Retinal pigment epithelial cell (primary cell): ENCODE data around the gene GABRE.
"Not testable (repeated sequence)": the region's sequence is repeated elsewhere in the genome, so short reads cannot be mapped to it uniquely, and the experiment has no call there.

ENCODE experiments used
- DNase-seq: peaks from one replicate; pipeline ENCODE4 v3.0.0-alpha.2; 2010; ENCODE audit warnings: low read depth
- H3K4me3 ChIP-seq: 2 replicates; pipeline ENCODE4 v1.5.1; 2011; ENCODE audit warnings: mild to moderate bottlenecking, low read length, control low read depth, moderate library complexity
- TF ChIP-seq, protein P1 (sequence below): conservative IDR thresholded peaks from 2 replicates; pipeline ENCODE4 v1.5.1; 2011; ENCODE audit warnings: low read depth, low read length, control low read depth, inconsistent platforms

Gene GABRE

DNA sequence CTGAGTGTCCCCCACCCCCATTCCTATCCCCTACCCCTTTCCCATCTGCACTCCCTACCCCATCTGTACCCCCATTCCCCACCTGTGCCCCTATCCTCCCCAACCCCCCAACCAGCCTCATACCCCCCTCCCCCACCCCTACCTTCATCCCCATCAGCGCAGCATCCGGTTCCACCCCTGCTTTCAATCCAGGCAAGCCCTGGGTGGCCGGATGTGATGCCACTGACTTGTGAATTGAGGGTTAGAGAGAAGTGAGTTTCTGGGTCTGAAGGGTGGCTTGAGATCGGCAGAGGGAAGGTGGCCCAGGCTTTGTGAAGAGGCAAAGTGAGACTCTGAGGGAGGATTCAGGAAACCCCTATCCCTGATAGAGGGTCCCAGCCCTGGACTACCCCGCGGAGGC, 53.9 kb downstream of the GABRE start:
- DNase-seq = no peak
- TF ChIP-seq, protein P1, sequence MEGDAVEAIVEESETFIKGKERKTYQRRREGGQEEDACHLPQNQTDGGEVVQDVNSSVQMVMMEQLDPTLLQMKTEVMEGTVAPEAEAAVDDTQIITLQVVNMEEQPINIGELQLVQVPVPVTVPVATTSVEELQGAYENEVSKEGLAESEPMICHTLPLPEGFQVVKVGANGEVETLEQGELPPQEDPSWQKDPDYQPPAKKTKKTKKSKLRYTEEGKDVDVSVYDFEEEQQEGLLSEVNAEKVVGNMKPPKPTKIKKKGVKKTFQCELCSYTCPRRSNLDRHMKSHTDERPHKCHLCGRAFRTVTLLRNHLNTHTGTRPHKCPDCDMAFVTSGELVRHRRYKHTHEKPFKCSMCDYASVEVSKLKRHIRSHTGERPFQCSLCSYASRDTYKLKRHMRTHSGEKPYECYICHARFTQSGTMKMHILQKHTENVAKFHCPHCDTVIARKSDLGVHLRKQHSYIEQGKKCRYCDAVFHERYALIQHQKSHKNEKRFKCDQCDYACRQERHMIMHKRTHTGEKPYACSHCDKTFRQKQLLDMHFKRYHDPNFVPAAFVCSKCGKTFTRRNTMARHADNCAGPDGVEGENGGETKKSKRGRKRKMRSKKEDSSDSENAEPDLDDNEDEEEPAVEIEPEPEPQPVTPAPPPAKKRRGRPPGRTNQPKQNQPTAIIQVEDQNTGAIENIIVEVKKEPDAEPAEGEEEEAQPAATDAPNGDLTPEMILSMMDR = no peak
- H3K4me3 ChIP-seq = no peak overlapping the region

DNA sequence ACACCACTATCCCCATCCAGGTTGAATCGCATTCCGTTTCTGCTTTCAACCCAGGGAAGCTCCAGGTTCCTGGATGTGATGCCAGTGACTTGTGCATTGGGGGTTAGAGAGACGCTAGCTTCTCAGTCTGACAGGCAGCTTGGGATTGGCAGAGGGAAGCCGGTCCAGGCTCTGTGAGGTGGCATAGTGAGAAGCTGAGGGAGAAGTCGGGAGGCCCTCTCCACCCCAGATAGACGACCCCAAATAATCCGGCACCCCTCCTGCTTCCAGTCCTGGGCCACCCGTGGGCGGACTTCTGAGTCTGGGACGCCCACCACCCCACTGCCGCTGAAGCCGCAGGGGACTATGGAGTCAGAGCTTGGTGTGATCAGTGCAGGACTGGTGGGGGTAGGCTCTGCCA, 54.4 kb downstream of the GABRE start:
- TF ChIP-seq, protein P1 = no peak
- DNase-seq = no peak
- H3K4me3 ChIP-seq = no peak overlapping the region

DNA sequence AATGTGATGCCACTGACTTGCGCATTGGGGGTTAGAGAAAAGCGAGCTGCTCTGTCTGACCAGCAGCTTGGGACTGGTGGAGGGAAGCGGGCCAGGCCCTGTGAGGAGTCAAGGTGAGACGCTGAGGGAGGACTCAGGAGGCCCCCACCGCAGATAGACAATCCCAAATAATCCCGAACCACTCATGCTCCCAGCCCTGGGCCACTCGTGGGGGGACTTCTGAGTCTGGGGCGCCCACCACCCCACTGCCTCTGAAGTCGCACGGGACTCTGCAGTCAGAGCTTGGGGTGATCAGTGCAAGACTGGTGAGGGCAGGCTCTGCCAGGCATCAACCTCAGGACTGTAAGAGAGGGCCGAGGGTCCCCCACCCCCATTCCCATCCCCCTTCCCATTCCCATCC, 54.9 kb downstream of the GABRE start:
- no peak for DNase-seq
- TF ChIP-seq, protein P1 = no peak

DNA sequence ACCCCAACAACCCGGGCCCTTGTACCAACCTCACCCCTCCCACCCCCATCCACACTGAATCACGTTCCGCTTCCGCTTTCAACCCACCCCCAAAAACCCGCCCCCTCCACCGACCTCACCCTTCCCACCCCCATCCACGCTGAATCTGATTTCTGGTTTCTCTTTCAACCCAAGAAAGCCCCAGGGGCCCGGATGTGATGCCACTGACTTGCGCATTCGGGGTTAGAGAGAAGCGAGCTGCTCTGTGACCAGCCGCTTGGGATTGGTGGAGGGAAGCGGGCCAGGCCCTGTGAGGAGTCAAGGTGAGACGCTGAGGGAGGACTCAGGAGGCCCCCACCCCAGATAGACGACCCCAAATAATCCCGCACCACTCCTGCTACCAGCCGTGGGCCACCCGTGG, 55.7 kb downstream of the GABRE start:
- DNase-seq, H3K4me3 ChIP-seq: not testable (repeated sequence)

More for the DNA sequence above, 54.9 kb downstream of the GABRE start:
- no peak overlapping the region for H3K4me3 ChIP-seq

DNA sequence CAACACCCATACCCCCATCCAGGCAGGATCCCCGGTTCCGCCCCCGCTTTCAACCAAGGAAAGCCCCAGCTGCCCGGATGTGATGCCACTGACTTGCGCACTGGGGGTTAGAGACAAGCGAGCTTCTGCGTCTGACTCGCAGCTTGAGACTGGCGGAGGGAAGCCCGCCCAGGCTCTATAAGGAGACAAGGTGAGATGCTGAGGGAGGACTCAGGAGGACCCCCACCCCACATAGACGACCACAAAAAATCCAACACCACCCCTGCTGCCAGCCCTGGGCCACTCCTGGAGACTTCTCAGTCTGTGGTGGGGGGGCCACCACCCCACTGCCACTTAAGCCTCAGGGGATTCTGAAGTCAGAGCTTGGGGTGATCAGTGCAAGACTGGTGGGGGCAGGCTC, 61.7 kb downstream of the GABRE start, which contains the start of gene MAGEA4:
MAGEA4 (plus strand) TSS at position 110 of the 400 bp plus-strand sequence. CDS start 10,776 bp downstream, outside the sequence.
- TF ChIP-seq, protein P1 = no peak
- no peak within 1 kb of the TSS for H3K4me3 ChIP-seq
- DNase-seq = no peak

DNA sequence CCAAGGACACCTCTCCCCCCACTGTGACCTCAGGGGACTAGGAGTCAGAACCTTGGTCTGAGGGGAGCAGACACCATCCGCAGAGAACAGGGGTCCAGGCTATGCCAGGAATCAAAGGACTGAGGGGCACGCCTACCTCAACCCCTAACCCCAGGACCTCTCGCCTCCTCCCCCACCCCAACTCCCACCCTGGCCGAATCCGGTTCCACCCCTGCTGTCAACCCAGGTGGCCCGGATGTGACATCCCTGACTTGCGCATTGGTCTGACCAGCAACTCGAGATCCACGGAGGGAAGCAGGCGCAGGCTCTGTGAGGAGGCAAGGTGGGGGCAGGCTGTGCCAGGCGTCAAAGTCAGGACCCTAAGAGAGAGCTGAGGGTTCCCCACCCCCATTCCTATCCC, 62.3 kb downstream of the GABRE start:
- H3K4me3 ChIP-seq = no peak overlapping the region
- no peak for DNase-seq
- TF ChIP-seq, protein P1 = no peak

DNA sequence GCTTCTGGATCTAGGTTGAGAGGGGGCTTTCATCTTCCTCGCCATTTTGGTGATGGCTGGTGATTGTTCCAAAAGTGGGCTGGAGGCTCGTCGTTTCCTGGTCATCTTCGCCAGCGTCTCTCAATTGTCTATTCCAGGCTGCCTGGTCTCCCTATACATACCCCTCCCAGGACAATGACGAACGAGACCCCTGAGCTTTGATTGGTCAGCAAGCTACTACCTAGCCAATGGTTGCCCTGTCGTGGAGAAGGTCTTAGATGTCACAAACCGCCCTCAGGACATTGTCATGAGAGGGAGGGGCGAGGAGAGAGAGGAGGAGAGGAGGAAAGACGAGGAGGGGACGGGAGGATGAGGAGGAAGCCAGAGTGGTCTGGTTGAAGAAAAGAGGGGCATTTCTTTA, 69.5 kb downstream of the GABRE start:
- no peak for DNase-seq
- H3K4me3 ChIP-seq = no peak overlapping the region
- TF ChIP-seq, protein P1 = no peak
